Measurements from ENCODE around the gene NDST1.
"Not testable (repeated sequence)": the region's sequence is repeated elsewhere in the genome, so short reads cannot be mapped to it uniquely, and the experiment has no call there.

The NDST1 gene

DNA sequence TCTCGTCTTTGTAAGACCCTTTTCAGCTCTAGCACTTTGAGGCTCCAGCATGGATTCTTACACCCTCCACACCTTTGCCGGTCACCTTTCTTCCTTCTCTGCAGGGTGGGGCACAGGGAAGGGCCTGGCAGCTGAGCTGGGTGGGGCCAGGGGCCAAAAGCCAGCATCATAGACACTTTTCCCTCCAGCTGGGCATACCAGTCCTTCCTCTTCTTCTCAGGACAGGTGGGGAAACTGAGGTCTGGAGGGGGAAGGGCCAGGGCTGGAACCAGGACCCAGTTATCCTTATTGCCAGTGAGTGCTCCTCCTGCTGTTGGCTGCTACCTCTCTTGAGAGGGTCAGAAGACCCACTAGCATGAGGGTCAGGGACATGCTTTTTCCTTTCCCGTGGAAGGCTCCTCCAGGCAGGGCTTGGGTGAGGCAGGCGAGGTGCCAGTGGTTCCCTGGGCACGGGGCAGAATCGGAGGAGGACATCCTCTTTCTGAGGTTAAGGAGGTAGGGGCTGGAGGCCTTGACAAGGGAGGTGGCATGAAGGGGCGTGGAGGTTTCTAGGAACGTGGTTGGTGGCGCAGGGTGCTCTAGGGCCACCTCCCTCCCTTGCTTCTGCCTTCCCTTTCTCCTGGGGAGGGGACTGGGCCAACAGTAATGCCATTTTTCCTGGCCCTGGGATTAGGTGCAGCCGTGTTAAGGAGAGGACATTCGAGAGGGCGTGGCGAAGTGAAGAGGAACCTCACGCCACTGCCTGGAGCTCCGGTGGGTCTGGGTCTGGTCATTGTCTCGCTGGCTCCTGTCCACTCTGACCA lies at the start of gene NDST1:
TSS of gene NDST1 (plus strand) at position 658 of the 803 bp plus-strand sequence. CDS start 13,124 bp downstream, outside the sequence.
- Histone ChIP-seq H3K9me3 (ENCODE audit: control insufficient read depth, insufficient read depth, low read length) (no peaks in the 10 kb centered on the region), H3K4me1 (ENCODE audit: insufficient read depth, low read length) (peaks cover 32% of the 10 kb centered on the region), H3K9ac (ENCODE audit: low read depth, low read length) (no peak within 1 kb of the TSS), H3K36me3 (ENCODE audit: insufficient read depth, low read length) (no peaks in the 10 kb centered on the region; the same call in 1 of the 2 replicates)

DNA sequence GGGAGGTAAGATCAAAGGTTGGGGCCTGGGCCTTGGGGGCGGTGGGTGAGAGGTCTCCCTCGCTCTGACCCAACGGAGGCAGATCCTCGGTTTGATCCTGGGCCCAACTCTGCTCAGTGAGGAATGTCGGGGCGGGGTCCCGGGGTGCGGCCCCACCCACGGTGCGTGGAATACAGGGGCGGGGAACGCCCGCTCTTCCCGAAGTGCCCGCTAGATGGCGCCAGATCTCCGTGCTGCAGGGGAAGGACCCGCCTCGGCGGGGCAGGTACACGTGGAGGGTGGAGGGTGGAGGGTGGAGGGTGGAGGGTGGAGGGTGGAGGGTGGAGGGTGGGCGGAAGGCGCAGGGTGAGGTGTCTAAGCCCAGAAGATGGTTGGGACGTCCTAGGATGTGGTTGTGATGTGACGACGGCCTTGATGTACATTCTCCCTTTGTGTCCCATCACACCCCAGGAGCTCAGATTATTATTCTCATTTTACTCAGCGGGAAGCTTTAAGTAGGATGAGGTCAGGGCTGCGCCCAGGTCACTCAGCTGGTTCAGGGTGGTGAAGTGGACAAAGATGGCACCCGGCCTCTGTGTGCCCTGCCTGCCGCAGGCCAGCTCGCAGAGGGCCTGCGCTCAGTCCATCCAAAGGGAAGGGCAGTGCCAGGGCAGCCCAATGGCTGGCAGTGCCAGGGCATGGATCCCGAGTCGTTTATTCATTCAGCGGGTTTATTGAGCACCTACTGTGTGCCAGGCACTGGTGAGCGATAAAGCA lies 49.0 kb upstream of the NDST1 start:
- H3K9ac ChIP-seq (ENCODE audit: low read depth, low read length) = no peak overlapping the region
- H3K9me3 ChIP-seq (ENCODE audit: control insufficient read depth, insufficient read depth, low read length) = no peaks in the 10 kb centered on the region
- H3K4me1 ChIP-seq (ENCODE audit: insufficient read depth, low read length) = peaks cover 24% of the 10 kb centered on the region
- H3K36me3 ChIP-seq (ENCODE audit: insufficient read depth, low read length) = no peaks in the 10 kb centered on the region

DNA sequence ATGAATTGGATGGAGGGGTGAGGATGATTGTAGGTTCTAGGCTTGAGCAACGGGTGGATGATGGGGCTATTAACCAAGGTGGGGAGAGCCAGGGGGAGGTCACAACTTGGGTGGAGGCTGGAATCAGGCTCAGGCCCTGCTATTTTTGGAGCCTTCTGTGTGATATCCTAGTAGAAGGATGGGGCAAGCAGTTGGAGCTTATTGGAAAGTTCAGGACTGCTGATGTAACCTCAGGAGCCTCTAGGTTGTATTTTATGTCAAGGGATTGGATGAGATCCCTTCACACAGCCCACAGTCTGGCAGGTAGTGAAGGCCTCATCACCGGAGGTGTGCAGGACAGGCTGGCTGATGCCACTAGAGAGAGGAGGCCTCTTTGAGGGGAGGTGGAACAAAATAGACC lies 47.1 kb upstream of the NDST1 start:
- Histone ChIP-seq H3K9ac (ENCODE audit: low read depth, low read length) (no peak overlapping the region), H3K4me1 (ENCODE audit: insufficient read depth, low read length) (peaks cover 27% of the 10 kb centered on the region), H3K9me3 (ENCODE audit: control insufficient read depth, insufficient read depth, low read length) (no peaks in the 10 kb centered on the region), H3K36me3 (ENCODE audit: insufficient read depth, low read length) (no peaks in the 10 kb centered on the region)

DNA sequence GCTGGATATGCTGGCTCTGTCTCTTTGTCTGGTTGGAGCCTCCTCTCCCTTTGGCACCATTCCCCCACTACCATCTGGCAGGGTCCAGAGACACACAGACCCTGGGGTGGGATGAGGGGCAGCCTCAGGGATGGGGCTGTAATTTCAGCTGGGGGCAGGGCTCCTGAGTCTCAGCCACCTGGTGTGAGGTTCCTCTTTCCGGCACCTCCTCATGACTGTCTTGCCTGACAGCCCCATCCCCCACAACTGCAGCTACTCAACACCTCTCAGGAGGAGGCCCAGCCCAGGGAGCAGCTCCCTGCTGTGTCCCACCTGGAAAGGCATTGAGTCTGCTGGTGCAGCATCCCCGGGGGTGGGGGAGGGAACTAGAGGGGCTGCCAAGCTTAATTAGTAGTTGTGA lies 46.7 kb upstream of the NDST1 start:
- H3K4me1 ChIP-seq (ENCODE audit: insufficient read depth, low read length) = peaks cover 29% of the 10 kb centered on the region
- no peaks in the 10 kb centered on the region for H3K36me3 ChIP-seq (ENCODE audit: insufficient read depth, low read length)
- H3K9ac ChIP-seq (ENCODE audit: low read depth, low read length) = no peak overlapping the region
- no peaks in the 10 kb centered on the region for H3K9me3 ChIP-seq (ENCODE audit: control insufficient read depth, insufficient read depth, low read length)

DNA sequence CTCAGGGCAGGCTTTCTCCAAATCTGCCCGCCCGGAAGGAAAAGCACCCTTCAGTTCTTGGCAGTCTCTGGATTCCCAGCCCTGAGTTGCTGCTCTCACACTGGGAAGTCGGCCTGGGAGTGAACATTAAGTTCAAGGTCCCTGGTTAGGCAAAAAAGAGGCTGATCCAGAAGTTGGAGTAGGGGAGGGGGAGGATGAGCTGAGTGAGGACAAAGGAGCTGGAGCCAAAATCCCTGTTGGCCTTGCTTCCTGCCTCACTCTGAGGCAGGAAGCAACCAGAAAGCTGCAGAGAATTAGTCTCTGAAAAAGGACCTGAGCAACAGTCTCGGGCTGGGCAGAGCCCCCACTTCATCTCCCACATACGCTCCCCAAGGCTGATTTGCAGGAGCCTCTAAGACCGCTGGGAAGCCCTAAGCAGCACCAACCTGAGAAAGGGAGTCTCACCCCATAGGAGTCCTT lies 43.3 kb upstream of the NDST1 start:
- Histone ChIP-seq H3K9ac (ENCODE audit: low read depth, low read length) (no peak overlapping the region), H3K9me3 (ENCODE audit: control insufficient read depth, insufficient read depth, low read length) (no peaks in the 10 kb centered on the region), H3K36me3 (ENCODE audit: insufficient read depth, low read length) (no peaks in the 10 kb centered on the region), H3K4me1 (ENCODE audit: insufficient read depth, low read length) (peaks cover 32% of the 10 kb centered on the region)

DNA sequence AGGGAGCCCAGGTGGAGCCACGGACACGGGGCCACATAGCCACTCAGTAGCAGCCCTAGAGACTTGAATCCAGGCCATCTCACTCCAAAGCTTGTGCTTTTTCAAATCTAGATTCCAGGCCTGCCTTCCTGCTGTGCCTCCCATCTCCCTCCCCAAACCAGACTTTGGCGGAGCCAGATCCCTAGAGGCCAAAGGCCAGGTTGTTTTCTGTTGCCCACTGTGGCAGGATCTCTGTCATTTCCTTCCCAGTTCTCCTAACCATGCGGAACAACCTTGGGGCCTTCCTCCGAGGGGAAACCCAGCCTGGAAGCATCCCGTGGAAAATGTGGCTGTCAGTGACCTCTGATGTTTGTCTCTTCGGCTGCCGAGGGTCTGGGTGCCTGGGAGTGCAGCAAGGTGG lies 42.0 kb upstream of the NDST1 start:
- peaks cover 29% of the 10 kb centered on the region for H3K4me1 ChIP-seq (ENCODE audit: insufficient read depth, low read length)

DNA sequence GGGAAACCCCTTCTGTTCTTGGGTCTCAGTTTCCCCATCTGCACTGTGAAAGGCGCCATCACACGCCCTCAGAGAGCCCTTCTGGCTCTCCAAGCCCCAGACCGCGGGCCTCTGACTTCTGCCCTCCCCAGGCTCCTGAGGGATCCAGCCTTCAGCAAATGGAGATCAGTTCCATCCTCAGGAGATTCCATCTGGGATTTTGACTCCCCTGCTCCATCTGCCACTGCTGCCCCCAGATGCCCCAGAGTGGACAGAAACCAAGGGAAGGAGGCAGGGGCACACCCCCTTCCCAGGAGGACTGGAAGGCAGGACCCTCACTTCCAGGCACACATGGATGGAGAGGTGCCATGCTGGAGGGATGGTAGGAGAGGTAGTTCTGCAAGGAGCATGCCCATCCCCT lies 39.7 kb upstream of the NDST1 start:
- H3K9ac ChIP-seq (ENCODE audit: low read depth, low read length) = no peak overlapping the region
- peaks cover 28% of the 10 kb centered on the region; the same call in 1 of the 2 replicates for H3K4me1 ChIP-seq (ENCODE audit: insufficient read depth, low read length)
- H3K36me3 ChIP-seq (ENCODE audit: insufficient read depth, low read length) = no peaks in the 10 kb centered on the region
- no peaks in the 10 kb centered on the region for H3K9me3 ChIP-seq (ENCODE audit: control insufficient read depth, insufficient read depth, low read length)

More for the DNA sequence above, 42.0 kb upstream of the NDST1 start:
- Histone ChIP-seq H3K9me3 (ENCODE audit: control insufficient read depth, insufficient read depth, low read length) (no peaks in the 10 kb centered on the region), H3K36me3 (ENCODE audit: insufficient read depth, low read length) (no peaks in the 10 kb centered on the region), H3K9ac (ENCODE audit: low read depth, low read length) (no peak overlapping the region)

DNA sequence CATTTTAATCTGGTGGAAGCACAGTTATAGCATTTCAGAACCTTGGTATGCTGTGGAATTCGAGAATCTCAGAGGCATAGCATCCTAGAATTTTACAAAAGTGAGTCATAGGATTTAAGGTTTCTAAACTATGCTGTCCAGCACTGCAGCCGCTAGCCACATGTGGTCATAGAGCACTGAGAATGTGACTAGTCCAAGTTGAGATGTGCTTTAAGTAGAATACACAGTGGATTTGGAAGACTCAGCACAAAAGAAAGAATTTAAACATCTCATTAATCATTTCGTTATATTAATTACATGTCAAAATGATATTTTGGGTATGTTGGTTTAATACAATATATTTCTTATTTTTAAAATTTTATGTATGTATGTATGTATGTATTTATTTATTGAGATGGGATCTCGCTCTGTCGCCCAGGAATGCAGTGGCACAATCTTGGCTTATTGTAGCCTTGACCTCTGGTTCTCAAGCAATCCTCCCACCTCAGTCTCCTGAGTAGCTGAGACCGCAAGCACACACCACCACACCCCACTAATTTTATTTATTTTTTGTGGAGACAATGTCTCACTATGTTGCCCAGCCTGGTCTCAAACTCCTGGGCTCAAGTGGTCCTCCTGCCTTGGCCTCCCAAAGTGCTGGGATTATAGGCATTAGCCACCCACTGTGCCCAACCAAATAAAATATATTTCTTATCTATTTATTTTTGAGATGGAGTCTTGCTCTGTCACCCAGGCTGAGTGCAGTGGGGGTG lies 38.0 kb upstream of the NDST1 start:
- no peaks in the 10 kb centered on the region for H3K36me3 ChIP-seq (ENCODE audit: insufficient read depth, low read length)
- no peak overlapping the region for H3K9ac ChIP-seq (ENCODE audit: low read depth, low read length)
- peaks cover 31% of the 10 kb centered on the region for H3K4me1 ChIP-seq (ENCODE audit: insufficient read depth, low read length)
- no peaks in the 10 kb centered on the region for H3K9me3 ChIP-seq (ENCODE audit: control insufficient read depth, insufficient read depth, low read length)

DNA sequence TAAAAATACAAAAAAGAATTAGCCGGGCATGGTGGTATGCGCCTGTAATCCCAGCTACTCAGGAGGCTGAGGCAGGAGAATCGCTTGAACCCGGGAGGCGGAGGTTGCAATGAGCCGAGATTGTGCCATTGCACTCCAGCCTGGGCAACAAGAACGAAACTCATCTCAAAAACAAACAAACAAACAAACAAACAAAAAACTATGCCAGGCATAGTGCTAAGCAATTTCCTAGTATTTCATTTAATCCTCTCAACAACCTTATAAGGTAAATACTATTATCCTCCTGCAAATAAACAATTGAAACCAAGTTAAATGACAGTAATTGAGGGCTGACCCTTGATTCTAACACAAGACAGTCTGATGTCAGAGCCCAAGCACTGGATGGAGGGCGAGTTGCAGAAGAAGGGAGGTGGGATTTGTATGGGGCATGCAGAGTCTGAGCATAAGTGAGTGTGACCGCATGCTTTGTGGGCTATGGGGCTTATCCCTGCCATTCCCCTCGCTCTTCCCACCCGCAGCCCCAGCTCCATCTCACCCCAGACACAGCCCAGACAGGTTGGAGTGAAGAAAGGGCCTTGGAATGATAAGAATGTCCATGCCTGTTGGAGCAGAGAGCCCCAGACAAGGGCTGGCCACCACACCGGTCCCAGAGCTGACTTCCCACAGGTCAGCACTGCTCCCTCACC lies 34.1 kb upstream of the NDST1 start:
- Histone ChIP-seq H3K9ac (ENCODE audit: low read depth, low read length) (no peak overlapping the region), H3K4me1 (ENCODE audit: insufficient read depth, low read length) (peaks cover 25% of the 10 kb centered on the region), H3K36me3 (ENCODE audit: insufficient read depth, low read length) (no peaks in the 10 kb centered on the region), H3K9me3 (ENCODE audit: control insufficient read depth, insufficient read depth, low read length) (no peaks in the 10 kb centered on the region)

DNA sequence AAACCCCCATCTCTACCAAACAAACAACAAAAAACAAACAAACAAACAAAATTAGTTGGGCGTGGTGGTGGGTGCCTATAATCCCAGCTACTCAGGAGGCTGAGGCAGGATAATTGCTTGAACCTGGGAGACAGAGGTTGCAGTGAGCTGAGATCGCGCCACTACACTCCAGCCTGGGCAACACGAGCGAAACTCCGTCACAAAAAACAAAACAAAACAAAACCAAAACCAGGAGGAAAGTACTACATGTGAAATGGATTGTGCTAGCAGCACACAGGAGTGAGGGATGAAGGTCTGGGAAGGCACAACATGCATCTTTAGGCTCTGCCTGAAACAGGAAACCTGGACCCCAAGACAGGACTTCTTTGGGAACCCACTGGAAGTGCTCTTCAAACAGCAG lies 31.4 kb upstream of the NDST1 start:
- H3K9ac ChIP-seq (ENCODE audit: low read depth, low read length); H3K9me3 ChIP-seq (ENCODE audit: control insufficient read depth, insufficient read depth, low read length); H3K36me3 ChIP-seq (ENCODE audit: insufficient read depth, low read length): not testable (repeated sequence)
- peaks cover 23% of the 10 kb centered on the region for H3K4me1 ChIP-seq (ENCODE audit: insufficient read depth, low read length)

DNA sequence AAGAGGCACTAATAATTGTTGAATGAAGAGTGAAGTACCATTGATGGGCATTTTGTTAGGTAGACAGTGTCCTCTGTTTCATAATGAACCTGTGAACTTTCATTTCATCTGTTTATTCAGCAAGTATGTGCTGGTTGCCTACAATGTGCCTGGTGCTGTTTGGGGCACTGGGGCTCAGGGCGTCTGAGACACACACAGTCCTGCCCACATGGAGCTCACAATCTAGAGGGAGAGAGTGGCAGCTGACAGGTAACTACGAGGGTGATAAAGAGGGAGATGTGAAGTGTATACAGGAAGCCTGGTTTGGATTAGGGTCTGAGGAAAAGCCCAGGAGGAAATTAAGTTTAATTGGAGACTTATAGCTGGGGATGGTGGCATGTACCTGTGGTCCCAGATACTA lies 28.5 kb upstream of the NDST1 start:
- peaks cover 14% of the 10 kb centered on the region for H3K4me1 ChIP-seq (ENCODE audit: insufficient read depth, low read length)
- no peaks in the 10 kb centered on the region for H3K36me3 ChIP-seq (ENCODE audit: insufficient read depth, low read length)
- no peak overlapping the region for H3K9ac ChIP-seq (ENCODE audit: low read depth, low read length)
- no peaks in the 10 kb centered on the region for H3K9me3 ChIP-seq (ENCODE audit: control insufficient read depth, insufficient read depth, low read length)

DNA sequence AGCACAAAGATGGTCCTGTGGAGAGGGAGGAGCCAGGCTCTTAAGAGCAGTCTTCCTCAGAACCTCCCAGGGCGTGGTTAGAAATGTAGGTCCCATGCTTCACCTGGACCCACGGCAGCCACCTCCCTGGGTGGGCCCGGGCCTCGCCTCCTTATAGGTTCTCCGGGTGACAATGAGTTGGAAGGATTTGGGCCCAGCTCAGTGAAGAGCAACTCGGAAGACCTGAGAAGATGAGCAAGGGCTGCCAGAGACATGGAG lies 26.3 kb upstream of the NDST1 start:
- peaks cover 14% of the 10 kb centered on the region for H3K4me1 ChIP-seq (ENCODE audit: insufficient read depth, low read length)
- H3K36me3 ChIP-seq (ENCODE audit: insufficient read depth, low read length) = no peaks in the 10 kb centered on the region
- no peak overlapping the region for H3K9ac ChIP-seq (ENCODE audit: low read depth, low read length)
- no peaks in the 10 kb centered on the region for H3K9me3 ChIP-seq (ENCODE audit: control insufficient read depth, insufficient read depth, low read length)

DNA sequence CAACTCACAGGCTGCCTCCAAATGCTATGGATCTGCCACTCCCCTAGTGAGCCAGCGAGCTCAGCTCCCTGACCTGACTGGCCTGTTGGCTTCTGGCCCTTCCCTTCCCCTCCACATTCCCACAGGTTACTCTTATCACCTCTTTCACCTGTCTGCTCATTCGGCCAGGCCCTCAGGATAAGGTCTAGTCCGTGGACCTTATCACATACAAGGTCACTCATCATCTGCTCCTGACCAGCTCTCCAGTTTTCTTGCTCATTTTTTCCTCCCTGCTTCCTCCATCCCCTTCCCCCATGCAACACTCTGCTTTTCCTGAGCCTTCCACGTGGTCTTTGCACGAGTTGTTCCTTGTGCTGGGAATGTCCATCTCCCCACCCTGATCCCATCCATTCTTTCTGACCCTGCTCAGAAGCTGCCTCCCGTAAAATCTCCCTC lies 25.9 kb upstream of the NDST1 start:
- Histone ChIP-seq H3K36me3 (ENCODE audit: insufficient read depth, low read length) (no peaks in the 10 kb centered on the region), H3K9me3 (ENCODE audit: control insufficient read depth, insufficient read depth, low read length) (no peaks in the 10 kb centered on the region), H3K9ac (ENCODE audit: low read depth, low read length) (no peak overlapping the region), H3K4me1 (ENCODE audit: insufficient read depth, low read length) (peaks cover 14% of the 10 kb centered on the region)

All from ES-I3 (cell line).